K562 (cell line): ENCODE data around the gene MAP3K19. TPM values are rescaled to one million over a fixed set of nuclear protein-coding genes. Genes with fewer than 3 reads are reported as not detected.
A peak's percentile ranks its signal among the peaks of the same experiment; 100 is the strongest.

Experiments used
- C11orf30 ChIP-seq: fragments of 450-650 bp; IDR thresholded peaks from 2 replicates; pipeline ENCODE4 v1.6.1; 2016; ENCODE audit warnings: low read depth, mild to moderate bottlenecking
- EP400 ChIP-seq: fragments of 450-650 bp; IDR thresholded peaks from 2 replicates; pipeline ENCODE4 v1.6.1; 2017; ENCODE audit warnings: antibody characterized with exemption, mild to moderate bottlenecking, moderate library complexity
- ERF ChIP-seq: fragments of 450-650 bp; formaldehyde crosslinking; IDR thresholded peaks from 2 replicates; pipeline ENCODE4 v1.4.0; 2020; ENCODE audit warnings: mild to moderate bottlenecking, mixed read lengths
- ILK ChIP-seq: fragments of 450-650 bp; IDR thresholded peaks from 2 replicates; pipeline ENCODE4 v1.6.1; 2016; ENCODE audit warnings: missing genetic modification characterization, low read depth, mild to moderate bottlenecking, missing compliant biosample characterization, moderate library complexity, borderline replicate concordance
- MCM7 ChIP-seq, 2 experiments: fragments of 450-650 bp; IDR thresholded peaks; 2 replicates each; pipeline ENCODE4 v1.6.1; 2016 to 2018
- SMARCC2 ChIP-seq: fragments of 450-650 bp; IDR thresholded peaks from 2 replicates; pipeline ENCODE4 v1.6.1; 2017; ENCODE audit warnings: antibody characterized with exemption, moderate library complexity, mild to moderate bottlenecking, low read depth
- SPI1 ChIP-seq: IDR thresholded peaks from 2 replicates; pipeline ENCODE4 v1.6.1; 2011; ENCODE audit warnings: low read depth, low read length, control low read depth, borderline replicate concordance
- U2AF2 ChIP-seq: fragments of 200-400 bp; formaldehyde crosslinking; optimal IDR thresholded peaks from 2 replicates; pipeline ENCODE3; 2017; ENCODE audit warnings: low read depth, mild to moderate bottlenecking, low read length
- ZNF146 ChIP-seq: IDR thresholded peaks from one replicate; pipeline ENCODE4 v1.6.1; 2018; ENCODE audit warnings: missing compliant biosample characterization; ENCODE audit not compliant: unreplicated experiment
- ZNF347 ChIP-seq: fragments of 450-650 bp; formaldehyde crosslinking; IDR thresholded peaks from 2 replicates; pipeline ENCODE4 v1.4.0; 2020; ENCODE audit warnings: low read depth, mild to moderate bottlenecking, moderate library complexity
- ZNF644 ChIP-seq: fragments of 200-800 bp; sonication (Bioruptor generic); IDR thresholded peaks from 2 replicates; pipeline ENCODE4 v1.6.1; 2016; ENCODE audit warnings: low read depth, missing genetic modification characterization, missing compliant biosample characterization
- polyA plus RNA-seq, 8 experiments: library from polyadenylated mRNA; depleted of rRNA in 4 of 8; stranded (reverse) in 5 of 8; unstranded in 3 of 8; fragments of >200 nt; fragmentation: Nextera tagmentation in 2 of 8; fragmentation: Illumina TruSeq in 1 of 8; extraction: Ambion mirVana in 2 of 8; extraction: Trizol in 1 of 8; gene quantifications; 2 replicates each; pipeline versions ENCODE4 v1.2.1 to v1.2.3, GENCODE V29; 2011 to 2014; ENCODE audit warnings: inconsistent platforms in 1 of 8, missing spikeins in 1 of 8
- total RNA-seq, 7 experiments: library from RNA; depleted of rRNA in 6 of 7; stranded (reverse); fragments of >200 nt in 6 of 7; fragmentation: Illumina TruSeq in 2 of 7; extraction: Trizol in 2 of 7; gene quantifications; 2 replicates each; pipeline versions ENCODE4 v1.2.1 to v1.2.3, GENCODE V29; 2011 to 2021; ENCODE audit warnings: low replicate concordance in 1 of 7
- TF ChIP-seq, protein P1 (sequence below): sonication (generic); formaldehyde crosslinking; IDR thresholded peaks from 2 replicates; pipeline ENCODE4 v1.8.0; 2023; ENCODE audit warnings: mild to moderate bottlenecking, missing genetic modification reagents
- TF ChIP-seq, protein P2 (sequence below): fragments of 450-650 bp; IDR thresholded peaks from 2 replicates; pipeline ENCODE4 v1.6.1; 2014; ENCODE audit warnings: low read depth, mild to moderate bottlenecking, moderate library complexity, borderline replicate concordance
- TF ChIP-seq, protein P3 (sequence below): fragments of 450-650 bp; IDR thresholded peaks from 2 replicates; pipeline ENCODE4 v1.6.1; 2017; ENCODE audit warnings: mild to moderate bottlenecking, moderate library complexity
- TF ChIP-seq, protein P4 (sequence below): fragments of 250-450 bp; sonication (Bioruptor Pico); IDR thresholded peaks from 2 replicates; pipeline ENCODE4 v1.5.1; 2021; ENCODE audit warnings: mild to moderate bottlenecking
- TF ChIP-seq, protein P5 (sequence below): fragments of 450-650 bp; IDR thresholded peaks from 2 replicates; pipeline ENCODE4 v1.6.1; 2018; ENCODE audit not compliant: partially characterized antibody

Gene MAP3K19
- total and polyA plus RNA-seq, 9 of the 15 experiments (the other 6 are each of a cell fraction or from before 2014, with no cell fraction given): 0.29 TPM; not detected in 8

DNA sequence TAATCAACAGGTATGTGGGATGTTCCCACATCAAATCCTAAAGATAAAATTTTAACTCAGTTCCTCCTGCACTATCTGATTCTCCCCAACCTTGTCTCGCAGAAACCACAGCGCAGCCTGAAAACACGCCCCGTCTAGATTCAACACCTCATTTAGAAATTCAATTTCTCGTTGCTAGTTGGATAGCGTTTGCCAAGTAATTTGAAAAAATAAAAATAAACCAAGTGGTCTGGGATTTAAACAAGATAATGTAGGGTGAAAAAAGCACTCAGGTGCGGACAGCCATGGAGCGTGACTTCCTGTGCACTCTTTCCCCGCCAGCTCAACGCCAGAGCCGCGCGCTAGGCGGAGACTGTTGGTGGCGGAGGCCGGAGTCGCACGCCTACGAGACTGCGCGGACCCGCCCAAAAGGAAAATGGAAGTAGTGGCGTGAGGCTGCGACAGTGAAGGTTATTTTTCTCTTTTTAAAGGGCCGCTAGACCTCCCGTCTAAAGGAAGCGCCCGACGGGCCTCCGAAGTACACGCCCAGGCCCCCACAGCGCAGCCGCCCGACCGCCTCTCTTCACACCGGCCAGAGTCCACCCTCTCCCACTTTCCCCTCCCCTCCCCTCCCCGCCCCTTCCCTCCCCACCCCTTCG lies 129.2 kb downstream of the MAP3K19 start (continued):
- TF ChIP-seq, protein P1, sequence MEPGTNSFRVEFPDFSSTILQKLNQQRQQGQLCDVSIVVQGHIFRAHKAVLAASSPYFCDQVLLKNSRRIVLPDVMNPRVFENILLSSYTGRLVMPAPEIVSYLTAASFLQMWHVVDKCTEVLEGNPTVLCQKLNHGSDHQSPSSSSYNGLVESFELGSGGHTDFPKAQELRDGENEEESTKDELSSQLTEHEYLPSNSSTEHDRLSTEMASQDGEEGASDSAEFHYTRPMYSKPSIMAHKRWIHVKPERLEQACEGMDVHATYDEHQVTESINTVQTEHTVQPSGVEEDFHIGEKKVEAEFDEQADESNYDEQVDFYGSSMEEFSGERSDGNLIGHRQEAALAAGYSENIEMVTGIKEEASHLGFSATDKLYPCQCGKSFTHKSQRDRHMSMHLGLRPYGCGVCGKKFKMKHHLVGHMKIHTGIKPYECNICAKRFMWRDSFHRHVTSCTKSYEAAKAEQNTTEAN (CRISPR knock-in tag): no peak
- TF ChIP-seq ILK: no peak
- TF ChIP-seq ZNF347: no peak
- TF ChIP-seq, protein P2, sequence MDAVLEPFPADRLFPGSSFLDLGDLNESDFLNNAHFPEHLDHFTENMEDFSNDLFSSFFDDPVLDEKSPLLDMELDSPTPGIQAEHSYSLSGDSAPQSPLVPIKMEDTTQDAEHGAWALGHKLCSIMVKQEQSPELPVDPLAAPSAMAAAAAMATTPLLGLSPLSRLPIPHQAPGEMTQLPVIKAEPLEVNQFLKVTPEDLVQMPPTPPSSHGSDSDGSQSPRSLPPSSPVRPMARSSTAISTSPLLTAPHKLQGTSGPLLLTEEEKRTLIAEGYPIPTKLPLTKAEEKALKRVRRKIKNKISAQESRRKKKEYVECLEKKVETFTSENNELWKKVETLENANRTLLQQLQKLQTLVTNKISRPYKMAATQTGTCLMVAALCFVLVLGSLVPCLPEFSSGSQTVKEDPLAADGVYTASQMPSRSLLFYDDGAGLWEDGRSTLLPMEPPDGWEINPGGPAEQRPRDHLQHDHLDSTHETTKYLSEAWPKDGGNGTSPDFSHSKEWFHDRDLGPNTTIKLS: peak; percentile 75
- no peak for TF ChIP-seq ZNF146 (CRISPR knock-in tag)
- no peak for TF ChIP-seq C11orf30
- no peak for TF ChIP-seq U2AF2
- TF ChIP-seq, protein P3, sequence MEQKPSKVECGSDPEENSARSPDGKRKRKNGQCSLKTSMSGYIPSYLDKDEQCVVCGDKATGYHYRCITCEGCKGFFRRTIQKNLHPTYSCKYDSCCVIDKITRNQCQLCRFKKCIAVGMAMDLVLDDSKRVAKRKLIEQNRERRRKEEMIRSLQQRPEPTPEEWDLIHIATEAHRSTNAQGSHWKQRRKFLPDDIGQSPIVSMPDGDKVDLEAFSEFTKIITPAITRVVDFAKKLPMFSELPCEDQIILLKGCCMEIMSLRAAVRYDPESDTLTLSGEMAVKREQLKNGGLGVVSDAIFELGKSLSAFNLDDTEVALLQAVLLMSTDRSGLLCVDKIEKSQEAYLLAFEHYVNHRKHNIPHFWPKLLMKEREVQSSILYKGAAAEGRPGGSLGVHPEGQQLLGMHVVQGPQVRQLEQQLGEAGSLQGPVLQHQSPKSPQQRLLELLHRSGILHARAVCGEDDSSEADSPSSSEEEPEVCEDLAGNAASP: no peak
- 0 out of 2 replicates have a peak, but pooled peaks have one; percentile 46 for TF ChIP-seq SMARCC2
- TF ChIP-seq, protein P4, sequence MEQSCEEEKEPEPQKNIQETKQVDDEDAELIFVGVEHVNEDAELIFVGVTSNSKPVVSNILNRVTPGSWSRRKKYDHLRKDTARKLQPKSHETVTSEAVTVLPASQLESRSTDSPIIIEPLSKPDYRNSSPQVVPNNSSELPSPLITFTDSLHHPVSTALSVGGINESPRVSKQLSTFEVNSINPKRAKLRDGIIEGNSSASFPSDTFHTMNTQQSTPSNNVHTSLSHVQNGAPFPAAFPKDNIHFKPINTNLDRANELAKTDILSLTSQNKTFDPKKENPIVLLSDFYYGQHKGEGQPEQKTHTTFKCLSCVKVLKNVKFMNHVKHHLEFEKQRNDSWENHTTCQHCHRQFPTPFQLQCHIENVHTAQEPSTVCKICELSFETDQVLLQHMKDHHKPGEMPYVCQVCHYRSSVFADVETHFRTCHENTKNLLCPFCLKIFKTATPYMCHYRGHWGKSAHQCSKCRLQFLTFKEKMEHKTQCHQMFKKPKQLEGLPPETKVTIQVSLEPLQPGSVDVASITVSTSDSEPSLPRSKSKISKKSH (CRISPR knock-in tag): no peak
- TF ChIP-seq ERF: no peak
- TF ChIP-seq SPI1: 0 out of 2 replicates have a peak, but pooled peaks have one; percentile 9
- peak; percentile 76 for TF ChIP-seq EP400
- 0 out of 2 replicates have a peak, but pooled peaks have one; percentile 24 for TF ChIP-seq ZNF644 (tag)
- TF ChIP-seq, protein P5, sequence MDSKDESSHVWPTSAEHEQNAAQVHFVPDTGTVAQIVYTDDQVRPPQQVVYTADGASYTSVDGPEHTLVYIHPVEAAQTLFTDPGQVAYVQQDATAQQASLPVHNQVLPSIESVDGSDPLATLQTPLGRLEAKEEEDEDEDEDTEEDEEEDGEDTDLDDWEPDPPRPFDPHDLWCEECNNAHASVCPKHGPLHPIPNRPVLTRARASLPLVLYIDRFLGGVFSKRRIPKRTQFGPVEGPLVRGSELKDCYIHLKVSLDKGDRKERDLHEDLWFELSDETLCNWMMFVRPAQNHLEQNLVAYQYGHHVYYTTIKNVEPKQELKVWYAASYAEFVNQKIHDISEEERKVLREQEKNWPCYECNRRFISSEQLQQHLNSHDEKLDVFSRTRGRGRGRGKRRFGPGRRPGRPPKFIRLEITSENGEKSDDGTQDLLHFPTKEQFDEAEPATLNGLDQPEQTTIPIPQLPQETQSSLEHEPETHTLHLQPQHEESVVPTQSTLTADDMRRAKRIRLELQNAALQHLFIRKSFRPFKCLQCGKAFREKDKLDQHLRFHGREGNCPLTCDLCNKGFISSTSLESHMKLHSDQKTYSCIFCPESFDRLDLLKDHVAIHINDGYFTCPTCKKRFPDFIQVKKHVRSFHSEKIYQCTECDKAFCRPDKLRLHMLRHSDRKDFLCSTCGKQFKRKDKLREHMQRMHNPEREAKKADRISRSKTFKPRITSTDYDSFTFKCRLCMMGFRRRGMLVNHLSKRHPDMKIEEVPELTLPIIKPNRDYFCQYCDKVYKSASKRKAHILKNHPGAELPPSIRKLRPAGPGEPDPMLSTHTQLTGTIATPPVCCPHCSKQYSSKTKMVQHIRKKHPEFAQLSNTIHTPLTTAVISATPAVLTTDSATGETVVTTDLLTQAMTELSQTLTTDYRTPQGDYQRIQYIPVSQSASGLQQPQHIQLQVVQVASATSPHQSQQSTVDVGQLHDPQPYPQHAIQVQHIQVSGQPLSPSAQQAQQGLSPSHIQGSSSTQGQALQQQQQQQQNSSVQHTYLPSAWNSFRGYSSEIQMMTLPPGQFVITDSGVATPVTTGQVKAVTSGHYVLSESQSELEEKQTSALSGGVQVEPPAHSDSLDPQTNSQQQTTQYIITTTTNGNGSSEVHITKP: peak; percentile 74
- TF ChIP-seq MCM7 (IDR thresholded peaks at IDR 0.05): no peak
